KMS-11 (cell line): ENCODE measurements around the gene CERS4.

Source experiments
- H2AFZ ChIP-seq: fragments of 200-600 bp; sonication (generic); 2 replicates; pipeline ENCODE4 v1.6.1; 2016; ENCODE audit warnings: antibody characterized with exemption, mixed run types, low read depth
- H3K27ac ChIP-seq: fragments of 200-600 bp; sonication (generic); 2 replicates; pipeline ENCODE4 v1.6.1; 2016; ENCODE audit warnings: mild to moderate bottlenecking, mixed run types
- H3K27me3 ChIP-seq: fragments of 200-600 bp; sonication (generic); 2 replicates; pipeline ENCODE4 v1.6.1; 2017; ENCODE audit warnings: mild to moderate bottlenecking, low read depth, mixed run types, moderate library complexity; ENCODE audit not compliant: insufficient read depth
- H3K36me3 ChIP-seq: fragments of 200-600 bp; sonication (generic); 2 replicates; pipeline ENCODE4 v1.6.1; 2017; ENCODE audit warnings: mild to moderate bottlenecking, mixed run types; ENCODE audit not compliant: insufficient read depth
- H3K4me1 ChIP-seq: fragments of 200-600 bp; sonication (generic); 2 replicates; pipeline ENCODE4 v1.6.1; 2016; ENCODE audit warnings: mild to moderate bottlenecking, low read depth, mixed run types; ENCODE audit not compliant: poor library complexity, severe bottlenecking
- H3K4me2 ChIP-seq: fragments of 200-600 bp; sonication (generic); 2 replicates; pipeline ENCODE4 v1.7.0; 2016; ENCODE audit warnings: mild to moderate bottlenecking, mixed run types
- H3K4me3 ChIP-seq: fragments of 200-600 bp; sonication (generic); IDR thresholded peaks from 2 replicates; pipeline ENCODE4 v1.6.1; 2017; ENCODE audit warnings: low read depth, low read length, mixed read lengths; ENCODE audit not compliant: insufficient read depth
- H3K79me2 ChIP-seq: fragments of 200-600 bp; sonication (generic); 2 replicates; pipeline ENCODE4 v1.6.1; 2016; ENCODE audit warnings: low read depth, mixed run types; ENCODE audit not compliant: insufficient read depth
- H3K9ac ChIP-seq: fragments of 200-600 bp; sonication (generic); 2 replicates; pipeline ENCODE4 v1.6.1; 2016; ENCODE audit warnings: mild to moderate bottlenecking, mixed run types
- H4K20me1 ChIP-seq: fragments of 200-600 bp; sonication (generic); 2 replicates; pipeline ENCODE4 v1.6.1; 2016; ENCODE audit warnings: mild to moderate bottlenecking, mixed run types; ENCODE audit not compliant: insufficient read depth
- CTCF ChIP-seq: fragments of 200-600 bp; sonication (generic); conservative IDR thresholded peaks from 2 replicates; pipeline ENCODE4 v1.6.1; 2017; ENCODE audit warnings: low read depth, mild to moderate bottlenecking, antibody characterized with exemption, low read length, moderate library complexity, mixed read lengths

The CERS4 gene

DNA sequence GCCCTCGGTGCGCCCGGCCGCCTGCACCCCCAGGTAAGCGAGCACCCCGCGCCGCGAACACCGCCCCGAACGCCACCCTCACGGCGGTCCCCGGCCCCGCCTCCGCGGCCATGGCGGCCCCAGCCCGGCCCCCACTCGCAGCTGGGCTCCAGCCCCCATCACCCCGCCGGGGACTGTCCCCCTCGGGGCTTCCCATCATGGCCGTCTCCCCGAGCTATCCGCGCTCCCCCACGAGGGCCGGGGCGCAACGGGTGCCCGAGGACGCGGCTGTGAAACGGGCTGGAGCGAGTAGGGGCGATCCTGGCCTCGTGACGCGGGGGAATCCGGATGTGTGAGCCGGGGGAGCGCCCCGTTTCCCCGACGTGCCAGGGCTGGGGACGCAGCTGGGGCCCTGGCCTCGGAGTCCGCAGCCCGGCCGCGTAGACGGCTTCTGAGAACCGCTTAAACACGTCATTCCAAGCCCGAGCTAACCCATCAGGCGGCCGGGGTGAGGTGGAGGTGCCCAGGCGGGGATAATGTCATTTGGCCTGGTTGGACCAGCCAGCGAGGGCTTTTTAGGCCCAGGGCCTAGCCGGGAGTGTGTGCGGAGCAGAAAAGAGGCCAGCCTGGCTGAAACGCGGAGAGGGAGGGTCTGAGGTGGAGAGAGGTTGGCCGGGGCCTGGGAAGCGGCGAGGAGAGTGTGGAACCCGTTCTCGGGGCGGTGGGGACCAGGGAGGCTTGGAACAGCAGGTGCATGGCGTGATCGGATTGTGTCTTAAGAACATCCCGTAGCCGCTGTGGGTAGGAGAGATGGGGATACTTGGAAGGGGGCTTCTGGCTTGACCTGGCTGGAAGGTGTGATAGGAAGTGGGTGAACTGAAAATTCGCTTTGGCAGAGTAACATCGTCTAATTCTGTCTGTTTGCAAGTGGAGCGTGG, 550 bp downstream of the CERS4 start:
- no peak overlapping the region for H3K4me3 ChIP-seq
- H3K36me3 ChIP-seq = no peaks in the 10 kb centered on the region
- TF ChIP-seq CTCF = no peak
- no peaks in the 10 kb centered on the region for H3K79me2 ChIP-seq
- peaks cover 10% of the 10 kb centered on the region; the same call in 1 of the 2 replicates for H3K27me3 ChIP-seq
- no peak overlapping the region for H3K27ac ChIP-seq
- H3K4me2 ChIP-seq = no peak overlapping the region
- no peaks in the 10 kb centered on the region for H4K20me1 ChIP-seq
- H3K4me1 ChIP-seq = no peaks in the 10 kb centered on the region
- H2AFZ ChIP-seq = no peak overlapping the region
- no peak overlapping the region for H3K9ac ChIP-seq

DNA sequence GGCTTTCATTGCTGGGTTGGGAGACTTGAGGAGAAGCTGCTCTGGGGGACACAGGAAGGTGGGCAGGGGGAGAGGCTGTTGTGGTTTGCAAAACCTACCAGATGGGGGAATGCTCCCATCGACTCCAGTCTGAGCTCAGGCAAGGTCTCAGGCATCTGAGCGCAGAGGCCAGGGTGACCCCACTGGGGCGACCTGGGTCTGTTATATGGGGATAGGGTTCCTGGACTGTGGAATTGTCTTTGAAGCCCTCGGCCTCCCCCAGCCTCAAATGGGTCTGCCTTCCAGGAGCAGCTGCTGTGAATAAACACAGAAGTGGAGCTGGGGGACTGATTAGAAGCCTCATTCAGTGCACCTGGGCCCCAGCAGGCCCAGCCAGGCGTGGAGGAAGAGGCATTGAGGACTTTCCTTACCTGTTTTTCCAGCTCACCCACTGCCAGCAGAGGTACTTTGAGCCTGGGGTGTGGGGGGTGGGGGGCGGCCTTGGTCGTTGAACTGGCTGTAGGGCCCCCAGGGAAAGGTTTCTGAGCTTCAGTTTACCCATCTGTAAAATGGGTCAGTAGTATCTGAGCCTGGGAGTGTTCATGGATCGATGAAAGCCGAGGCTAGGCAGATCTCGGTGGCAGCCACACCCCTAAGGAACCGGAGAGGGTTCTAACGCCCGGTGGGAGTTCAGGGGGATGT, 1.4 kb downstream of the CERS4 start:
- H3K4me3 ChIP-seq = no peak overlapping the region
- H3K79me2 ChIP-seq = no peaks in the 10 kb centered on the region
- H3K27ac ChIP-seq = no peak overlapping the region
- H2AFZ ChIP-seq = no peak overlapping the region
- no peak for TF ChIP-seq CTCF
- no peaks in the 10 kb centered on the region for H3K36me3 ChIP-seq
- no peaks in the 10 kb centered on the region for H4K20me1 ChIP-seq
- no peak overlapping the region for H3K4me2 ChIP-seq
- H3K9ac ChIP-seq = no peak overlapping the region
- no peaks in the 10 kb centered on the region for H3K4me1 ChIP-seq
- H3K27me3 ChIP-seq = peaks cover 3% of the 10 kb centered on the region; the same call in 1 of the 2 replicates

GRCh38 chr19:8212212-8212611, 3.0 kb downstream of the CERS4 start:
- Histone ChIP-seq H4K20me1 (no peaks in the 10 kb centered on the region), H3K27me3 (peaks cover 9% of the 10 kb centered on the region; the same call in 1 of the 2 replicates), H3K4me3 (no peak overlapping the region), H3K9ac (no peak overlapping the region), H3K27ac (no peak overlapping the region), H3K36me3 (no peaks in the 10 kb centered on the region), H3K79me2 (no peaks in the 10 kb centered on the region), H3K4me1 (no peaks in the 10 kb centered on the region), H2AFZ (no peak overlapping the region), H3K4me2 (no peak overlapping the region)
- TF ChIP-seq CTCF = no peak

GRCh38 chr19:8212916-8213315, 3.7 kb downstream of the CERS4 start:
- no peak overlapping the region for H2AFZ ChIP-seq
- no peaks in the 10 kb centered on the region for H3K79me2 ChIP-seq
- H3K27ac ChIP-seq = no peak overlapping the region
- no peaks in the 10 kb centered on the region for H3K4me1 ChIP-seq
- no peaks in the 10 kb centered on the region for H4K20me1 ChIP-seq
- H3K9ac ChIP-seq = no peak overlapping the region
- TF ChIP-seq CTCF = no peak
- H3K4me3 ChIP-seq = no peak overlapping the region
- H3K36me3 ChIP-seq = no peaks in the 10 kb centered on the region
- peaks cover 9% of the 10 kb centered on the region; the same call in 1 of the 2 replicates for H3K27me3 ChIP-seq
- no peak overlapping the region for H3K4me2 ChIP-seq
